Ovary (tissue), 9 donors: ENCODE results near the gene CFLAR. TPM values are rescaled to one million over a fixed set of nuclear protein-coding genes. Genes with fewer than 3 reads are reported as not detected.

Experiments used
- DNase-seq, 5 donors: peaks; one replicate each; pipeline ENCODE4 v3.0.0-alpha.2; 2019 to 2020
- H3K27ac ChIP-seq, 2 donors: fragments of 200-600 bp; one replicate each; pipeline versions ENCODE4 v1.5.1 to v1.8.0; 2019 to 2022
- H3K27me3 ChIP-seq: fragments of 200-600 bp; one replicate; pipeline ENCODE4 v1.8.0; 2022
- H3K36me3 ChIP-seq: fragments of 200-600 bp; sonication (generic); one replicate; pipeline ENCODE4 v1.5.1; 2019
- H3K4me1 ChIP-seq: one replicate; pipeline ENCODE4 v1.8.1; 2013; ENCODE audit warnings: mild to moderate bottlenecking, moderate library complexity; ENCODE audit not compliant: insufficient read depth
- H3K4me3 ChIP-seq: fragments of 200-600 bp; sonication (generic); one replicate; pipeline ENCODE4 v1.5.1; 2017
- H3K9me3 ChIP-seq, 2 donors: fragments of 200-600 bp in 1 of 2; sonication (generic) in 1 of 2; one replicate each; pipeline versions ENCODE4 v1.5.1 to v1.8.1; 2013 to 2019; ENCODE audit warnings: mild to moderate bottlenecking in 1 of 2, moderate library complexity in 1 of 2
- CTCF ChIP-seq, 3 donors: fragments of 450-650 bp in 2 of 3; fragments of 200-600 bp in 1 of 3; IDR thresholded peaks; one replicate each; pipeline versions ENCODE4 v1.5.1 to v1.8.0; 2016 to 2022; ENCODE audit warnings: antibody characterized with exemption in 3 of 3, mild to moderate bottlenecking in 1 of 3
- EP300 ChIP-seq: sonication (generic); formaldehyde crosslinking; IDR thresholded peaks from one replicate; pipeline ENCODE4 v1.6.1; 2017; ENCODE audit warnings: antibody characterized with exemption
- POLR2A ChIP-seq: fragments of 450-650 bp; IDR thresholded peaks from one replicate; pipeline ENCODE4 v1.6.1; 2017; ENCODE audit warnings: antibody characterized with exemption, mild to moderate bottlenecking, moderate library complexity
- WGBS, 3 donors: extraction: QIAGEN DNeasy Blood & Tissue Kit in 1 of 3; methylation state at CpG; one replicate each; pipeline versions ENCODE4 v1.1.5 to v1.1.7; 2013 to 2017; 5-methylcytosine and 5-hydroxymethylcytosine counted together
- intact Hi-C, 4 donors: fragments of 100-400 bp; cut with DNase I; formaldehyde crosslinking; loops; one replicate each; pipeline versions ENCODE4 v1.11.0 to v1.15.1; 2022 to 2023
- polyA plus RNA-seq, 2 donors: library from polyadenylated mRNA; stranded (reverse); fragments of 200-250 nt in 1 of 2; fragments of 350-450 nt in 1 of 2; fragmentation: Illumina TruSeq in 1 of 2; extraction: RNeasy Lipid Tissue Mini Kit (QIAGEN cat#74804) in 1 of 2; gene quantifications; one replicate each; pipeline ENCODE4 v1.2.3, GENCODE V29; 2013 to 2014
- total RNA-seq, 7 donors: library from RNA; depleted of rRNA in 2 of 7; stranded (reverse); fragments of >200 nt in 2 of 7; fragmentation: NEBNext Ultra II Directional in 3 of 7; extraction: Animal tissue kit (Norgen Biotek cat#: 25700) in 3 of 7; gene quantifications; one replicate each; pipeline versions ENCODE4 v1.1.0 to v1.2.4, GENCODE V29; 2016 to 2023
- donor health status: DM: no; HTN: no; CAD: no; lungs with moderate emphysema.
- donor health status: DM: no; HTN: no; CAD: no.
- donor health status: Bipolar disorder and iron deficiency.
- donor health status: DM: yes; HTN: yes; CAD: no.
- donor health status: DM: no; HTN: no; CAD: no.
- donor health status: DM: yes; HTN: yes; CAD: no.

CFLAR gene
- total and polyA plus RNA-seq, 9 donors: 26.7 to 111 (median 67.9) TPM

GRCh38 chr2:201073071-201073470, 42.9 kb upstream of the CFLAR start:
- Histone ChIP-seq H3K27me3 (no peaks in the 10 kb centered on the region), H3K27ac (no peak overlapping the region), H3K4me1 (peaks cover 3% of the 10 kb centered on the region), H3K4me3 (no peak overlapping the region), H3K36me3 (no peaks in the 10 kb centered on the region), H3K9me3 (no peaks in the 10 kb centered on the region)
- TF ChIP-seq POLR2A (no peak), EP300 (no peak), CTCF (IDR thresholded peaks at IDR 0.05) (no peak)
- WGBS, 3 donors: 76 to 93% (median 83%) methylated on average over 1 of the region's 1 CpG
- DNase-seq: no peak
- intact Hi-C loops: loop anchor here in 1 of 4 donors (5.0 to 10.0 kb wide), 2 partner anchors 44 to 108 kb away; partner anchors contain the start of genes CFLAR and ORC2

- Histone ChIP-seq H3K9me3 (no peaks in the 10 kb centered on the region), H3K4me1 (peaks cover 2% of the 10 kb centered on the region), H3K36me3 (no peaks in the 10 kb centered on the region), H3K27ac (no peak overlapping the region), H3K4me3 (no peak overlapping the region), H3K27me3 (no peaks in the 10 kb centered on the region)
- TF ChIP-seq CTCF (IDR thresholded peaks at IDR 0.05) (no peak), EP300 (no peak), POLR2A (no peak)
- DNase-seq: no peak
- intact Hi-C loops: loop anchor here in 1 of 4 donors (5.0 to 10.0 kb wide), 2 partner anchors 42 to 110 kb away; partner anchors contain the start of genes CFLAR and ORC2
- WGBS, 3 donors: 74 to 77% (median 74%) methylated on average over 7 of the region's 7 CpGs
Measured at GRCh38 chr2:201074996-201075395, 41.0 kb upstream of the CFLAR start.

GRCh38 chr2:201084863-201085262, 31.1 kb upstream of the CFLAR start:
- TF ChIP-seq EP300: no peak
- no peak for TF ChIP-seq CTCF (IDR thresholded peaks at IDR 0.05)
- no peak for TF ChIP-seq POLR2A
- 80 to 90% (median 85%) methylated on average over 2 of the region's 2 CpGs for WGBS, 3 donors
- no peaks in the 10 kb centered on the region for H3K4me1 ChIP-seq
- no peaks in the 10 kb centered on the region for H3K27me3 ChIP-seq
- no peak overlapping the region for H3K4me3 ChIP-seq
- no peaks in the 10 kb centered on the region for H3K9me3 ChIP-seq
- intact Hi-C loops: no loop called here
- DNase-seq: no peak
- no peak overlapping the region for H3K27ac ChIP-seq
- no peaks in the 10 kb centered on the region for H3K36me3 ChIP-seq

GRCh38 chr2:201090574-201090973, 25.4 kb upstream of the CFLAR start:
- no peaks in the 10 kb centered on the region for H3K4me1 ChIP-seq
- no peak overlapping the region for H3K4me3 ChIP-seq
- intact Hi-C loops: no loop called here
- no peaks in the 10 kb centered on the region for H3K9me3 ChIP-seq
- no peak for TF ChIP-seq EP300
- TF ChIP-seq CTCF (IDR thresholded peaks at IDR 0.05): no peak
- no peak for TF ChIP-seq POLR2A
- WGBS, 3 donors: 88 to 90% (median 89%) methylated on average over 4 of the region's 4 CpGs
- H3K27ac ChIP-seq: no peak overlapping the region
- H3K36me3 ChIP-seq: no peaks in the 10 kb centered on the region
- no peak for DNase-seq
- no peaks in the 10 kb centered on the region for H3K27me3 ChIP-seq
